HG03135 (cell line): ENCODE measurements around the gene RCHY1.
"Not testable (repeated sequence)": the region's sequence is repeated elsewhere in the genome, so short reads cannot be mapped to it uniquely, and the experiment has no call there.

ENCODE experiments used
- ATAC-seq: cut with Tn5 transposase; IDR thresholded peaks from one replicate; pipeline ENCODE4 v1.9.1; 2021; ENCODE audit warnings: mild to moderate bottlenecking, moderate library complexity; ENCODE audit not compliant: unreplicated experiment

RCHY1 gene

DNA sequence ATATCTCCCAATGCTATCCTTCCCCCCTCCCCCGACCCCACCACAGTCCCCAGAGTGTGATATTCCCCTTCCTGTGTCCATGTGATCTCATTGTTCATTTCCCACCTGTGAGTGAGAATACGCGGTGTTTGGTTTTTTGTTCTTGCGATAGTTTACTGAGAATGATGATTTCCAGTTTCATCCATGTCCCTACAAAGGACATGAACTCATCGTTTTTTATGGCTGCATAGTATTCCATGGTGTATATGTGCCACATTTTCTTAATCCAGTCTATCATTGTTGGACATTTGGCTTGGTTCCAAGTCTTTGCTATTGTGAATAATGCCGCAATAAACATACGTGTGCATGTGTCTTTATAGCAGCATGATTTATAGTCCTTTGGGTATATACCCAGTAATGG, 5.2 kb upstream of the RCHY1 start:
- not testable (repeated sequence) for ATAC-seq

DNA sequence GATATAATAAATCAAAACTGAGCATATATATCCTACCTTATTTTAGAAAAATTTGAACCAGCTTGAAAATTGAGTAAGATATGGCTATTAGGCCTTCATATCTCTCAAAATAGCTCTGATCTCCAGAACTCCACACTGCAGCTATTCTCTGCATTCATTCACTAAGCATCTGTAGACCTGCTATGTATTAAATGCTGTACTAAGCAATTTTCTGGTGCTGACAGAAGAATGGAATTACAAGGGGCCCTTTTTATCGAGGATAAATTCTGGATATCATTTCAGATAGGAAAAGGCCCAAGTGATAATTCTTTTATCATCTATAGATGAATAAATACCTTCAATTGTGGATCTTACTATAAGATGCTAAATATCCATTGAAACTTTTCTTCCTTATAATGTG, 1.9 kb upstream of the RCHY1 start:
- no peak for ATAC-seq

DNA sequence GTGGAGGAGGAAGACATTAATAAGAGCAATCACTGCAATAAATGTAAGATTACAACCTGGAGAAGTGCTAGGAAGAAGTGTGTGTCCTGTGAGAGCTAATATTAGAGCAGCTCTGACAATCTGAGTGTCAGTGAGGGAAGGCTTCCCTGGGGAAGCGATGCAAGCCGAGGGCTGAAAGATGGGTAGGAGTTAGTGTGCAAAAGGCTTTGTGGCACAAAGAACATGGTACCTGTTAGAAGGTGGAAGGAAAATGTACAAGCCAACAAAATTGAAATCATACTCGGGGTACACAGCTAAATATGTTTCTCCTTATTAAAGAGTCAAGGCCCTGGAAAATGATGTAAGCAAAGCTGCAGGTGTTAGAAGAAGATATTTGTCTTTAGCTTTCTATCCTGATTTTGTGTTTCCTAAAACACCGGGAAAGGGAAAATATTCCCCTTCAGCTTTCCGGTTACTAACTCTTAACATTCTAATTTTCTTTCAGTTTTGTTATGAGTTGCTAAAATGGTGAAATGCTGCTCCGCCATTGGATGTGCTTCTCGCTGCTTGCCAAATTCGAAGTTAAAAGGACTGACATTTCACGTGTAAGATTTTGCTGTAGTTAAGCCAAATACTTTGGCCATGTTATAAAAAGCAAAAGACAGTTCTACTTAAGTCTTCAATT, 878 bp upstream of the RCHY1 start:
- ATAC-seq = peak; percentile 3

DNA sequence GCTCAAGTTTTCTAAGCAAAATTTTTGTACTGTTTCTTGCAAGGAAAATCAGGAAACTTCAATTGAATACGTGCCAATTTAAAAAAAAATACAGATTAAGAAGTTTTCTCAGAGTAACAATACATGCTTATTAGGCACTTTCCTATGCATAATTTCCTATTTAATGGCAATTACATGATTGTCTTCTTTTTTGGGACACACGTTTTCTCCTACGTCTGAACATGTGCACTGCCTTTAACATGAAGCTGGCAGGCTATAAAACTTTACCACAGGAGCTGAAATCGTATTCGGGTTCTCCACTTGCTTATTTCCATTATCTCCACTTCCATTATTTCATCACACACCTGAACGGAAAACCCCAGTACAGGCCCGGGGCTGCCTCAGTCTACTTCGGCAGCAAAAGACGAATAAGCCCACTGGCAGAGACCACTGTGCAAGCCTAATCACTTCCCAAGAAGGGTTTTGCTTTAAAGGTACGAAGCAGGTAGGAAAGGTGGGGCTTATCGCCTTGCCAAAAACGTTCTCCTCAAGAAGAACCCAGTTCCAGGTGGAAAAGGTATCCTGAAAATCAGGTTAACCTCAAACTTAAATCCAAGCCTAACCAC, 575 bp downstream of the RCHY1 start:
- peak; percentile 1 for ATAC-seq

DNA sequence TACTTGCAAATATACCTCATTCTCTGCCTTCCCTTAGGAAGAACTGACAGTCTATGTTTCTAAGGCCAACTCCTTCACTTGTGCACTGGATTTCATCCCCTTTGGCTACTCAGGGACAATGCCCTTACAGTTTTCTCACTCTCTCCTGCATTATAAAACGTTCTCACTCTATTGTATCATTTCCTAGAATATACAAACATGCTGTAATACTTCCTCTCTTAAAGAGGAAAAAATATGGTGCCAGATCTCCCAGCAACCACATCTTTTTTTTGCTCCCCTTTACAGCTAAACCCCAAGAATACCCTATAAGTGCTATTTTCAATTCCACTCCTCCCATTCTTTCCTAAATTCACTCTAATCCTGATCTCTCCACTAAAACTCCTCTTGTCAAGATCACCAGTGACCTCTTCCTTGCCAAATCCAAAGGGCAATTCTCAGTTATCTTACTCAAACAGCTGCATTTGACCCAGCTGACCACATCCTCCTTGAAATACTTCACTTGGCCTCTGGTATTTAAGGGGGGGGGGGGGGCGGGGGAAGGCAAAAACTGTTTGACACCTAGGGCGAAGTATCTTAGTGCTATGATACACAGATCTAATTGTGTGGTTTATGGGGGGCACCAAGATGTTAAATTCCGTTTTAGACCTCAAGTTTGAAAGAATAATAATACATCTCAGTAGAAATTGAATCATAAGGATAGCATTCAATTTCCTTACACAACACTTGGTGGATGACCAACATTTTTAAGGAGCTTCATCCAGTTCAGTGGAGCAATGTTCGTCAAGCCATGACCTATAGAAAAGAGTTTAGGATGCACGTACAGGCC, 1.6 kb downstream of the RCHY1 start:
- ATAC-seq = no peak

DNA sequence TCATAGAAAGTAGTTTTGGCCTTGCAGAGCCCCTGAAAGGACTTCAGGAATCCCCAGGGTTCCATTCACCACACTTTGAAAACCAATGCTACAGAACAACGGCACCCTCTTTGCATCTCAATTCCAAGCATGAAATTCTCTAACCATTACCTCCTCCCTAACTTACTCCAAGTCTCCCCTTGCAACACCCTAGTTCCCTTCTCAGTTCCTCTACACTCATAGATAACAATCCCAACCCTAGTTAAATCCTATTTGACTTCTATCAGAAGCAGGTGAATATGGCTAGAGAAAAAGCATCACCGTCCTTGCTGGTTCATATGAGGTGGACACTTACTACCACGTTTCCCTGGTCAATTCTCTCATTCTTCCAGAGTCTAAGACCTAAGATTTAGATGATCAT, 2.4 kb downstream of the RCHY1 start:
- ATAC-seq = no peak

DNA sequence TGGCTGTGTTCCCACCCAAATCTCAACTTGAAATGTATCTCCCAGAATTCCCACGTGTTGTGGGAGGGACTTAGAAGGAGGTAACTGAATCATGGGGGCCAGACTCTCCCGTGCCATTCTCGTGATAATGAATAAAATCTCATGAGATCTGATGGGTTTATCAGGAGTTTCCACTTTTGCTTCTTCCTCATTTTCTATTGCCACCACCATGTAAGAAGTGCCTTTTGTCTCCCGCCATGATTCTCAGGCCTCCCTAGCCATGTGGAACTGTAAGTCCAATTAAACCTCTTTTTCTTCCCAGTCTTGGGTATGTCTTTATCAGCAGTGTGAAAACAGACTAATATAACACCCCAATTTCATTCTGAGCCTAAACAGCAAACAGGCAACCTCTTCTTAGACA, 4.6 kb downstream of the RCHY1 start:
- ATAC-seq = not testable (repeated sequence)

DNA sequence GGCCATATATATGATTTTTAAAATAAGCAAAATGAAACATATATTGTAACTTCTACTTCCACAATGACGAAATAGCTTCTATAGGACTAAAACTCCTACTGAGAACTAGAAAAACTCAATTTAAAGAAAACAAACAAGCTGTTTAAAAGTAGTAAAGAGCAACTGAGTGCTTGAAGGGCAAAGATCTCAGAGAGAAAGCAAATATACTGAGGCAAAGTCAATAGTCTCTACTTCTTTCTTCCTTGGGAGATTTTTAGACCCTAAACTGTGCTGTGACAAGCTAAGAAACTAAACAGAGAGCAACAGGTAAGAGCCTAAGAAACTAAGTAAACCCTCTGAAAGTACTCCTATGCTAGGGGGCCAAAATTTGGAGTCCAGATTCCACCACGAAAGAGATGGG, 8.6 kb downstream of the RCHY1 start:
- no peak for ATAC-seq

DNA sequence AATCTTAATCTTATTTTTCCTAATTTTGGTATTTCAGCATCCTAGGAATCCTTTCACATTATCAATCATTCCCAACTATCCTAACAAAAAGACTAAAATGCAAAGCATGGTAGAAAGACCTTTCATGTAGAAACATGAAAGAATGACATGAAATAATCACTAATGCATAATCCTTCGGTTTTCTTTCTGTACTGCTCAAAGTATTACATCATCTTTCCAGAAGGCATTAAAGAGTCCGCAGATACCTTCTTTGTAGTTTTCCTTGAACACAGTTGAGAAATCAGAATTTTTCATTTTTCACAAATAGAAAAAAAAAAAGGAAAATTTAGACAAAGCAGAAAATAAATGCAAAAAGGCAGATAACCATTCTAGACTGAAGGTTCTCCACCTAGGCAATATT, 11.5 kb downstream of the RCHY1 start:
- no peak for ATAC-seq

DNA sequence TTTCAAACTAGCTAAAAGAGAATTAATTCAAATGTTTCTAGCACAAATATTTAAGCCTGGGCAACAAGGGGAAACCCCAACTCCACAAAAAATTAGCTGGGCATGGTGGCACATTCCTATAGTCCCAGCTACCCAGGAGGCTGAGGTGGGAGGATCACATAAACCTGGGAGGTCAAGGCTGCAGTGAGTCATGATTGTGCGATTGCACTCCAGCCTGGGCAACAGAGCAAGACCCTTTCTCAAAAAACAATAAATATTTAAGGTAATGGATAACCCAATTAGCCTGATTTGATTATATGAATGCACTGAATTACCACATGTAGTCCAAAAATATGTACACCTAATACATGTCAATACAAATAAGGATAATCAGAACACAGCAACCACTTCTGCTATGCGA, 14.3 kb downstream of the RCHY1 start:
- ATAC-seq = no peak

DNA sequence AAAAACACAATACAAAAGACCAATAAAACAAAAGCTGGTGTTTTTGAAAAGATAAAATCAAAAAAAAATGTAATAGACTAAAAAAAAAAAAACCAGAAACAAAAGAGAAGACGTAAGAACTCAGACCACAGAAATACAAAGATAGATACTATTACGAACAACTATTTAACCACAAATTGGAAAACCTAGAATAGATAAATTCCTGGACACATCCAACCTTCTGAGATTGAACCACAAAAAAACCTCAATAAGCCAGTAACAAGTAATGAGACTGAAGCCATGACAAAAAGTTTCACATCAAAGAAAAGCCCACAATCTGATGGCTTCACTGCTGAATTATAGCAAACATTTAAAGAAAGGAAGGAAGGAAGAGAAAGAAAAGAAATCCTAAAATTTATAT, 16.2 kb downstream of the RCHY1 start:
- no peak for ATAC-seq

DNA sequence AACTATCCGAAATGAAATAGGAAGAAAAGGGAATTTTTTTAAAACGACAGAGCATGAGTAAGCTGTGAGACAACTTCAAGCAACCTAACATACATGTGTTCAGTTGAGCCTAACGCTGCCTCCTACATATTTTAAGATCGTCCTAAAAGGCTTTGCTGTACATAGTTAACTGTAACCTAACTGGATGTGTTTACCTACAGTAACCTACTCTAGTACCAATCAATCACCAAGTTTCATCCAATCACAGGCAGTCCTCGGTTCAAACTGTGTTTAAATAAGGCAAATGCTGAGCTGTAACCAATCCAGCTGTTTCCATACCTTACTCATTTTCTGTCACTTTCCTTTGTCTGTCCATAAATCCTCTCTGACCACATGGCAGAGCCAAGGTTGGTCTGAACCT, 17.1 kb downstream of the RCHY1 start:
- ATAC-seq = no peak

DNA sequence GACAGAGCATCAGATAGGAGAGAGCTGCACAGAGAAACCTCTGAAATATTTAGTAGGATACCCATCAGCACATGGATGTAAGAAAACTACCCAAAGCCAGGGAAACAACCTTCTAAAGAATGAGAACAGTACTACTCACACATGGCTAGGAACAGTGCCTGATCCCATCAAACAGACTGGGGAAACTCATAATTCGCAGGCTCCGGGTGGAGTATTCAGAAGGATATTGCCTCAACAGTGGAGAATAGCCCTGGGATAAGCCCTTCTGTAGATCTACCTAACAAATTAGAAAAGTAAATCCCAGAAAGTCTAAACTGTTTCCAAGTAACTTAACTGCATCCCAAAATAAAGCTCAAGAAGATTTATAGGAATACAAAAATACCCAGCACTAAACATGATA, 17.8 kb downstream of the RCHY1 start:
- ATAC-seq = no peak

DNA sequence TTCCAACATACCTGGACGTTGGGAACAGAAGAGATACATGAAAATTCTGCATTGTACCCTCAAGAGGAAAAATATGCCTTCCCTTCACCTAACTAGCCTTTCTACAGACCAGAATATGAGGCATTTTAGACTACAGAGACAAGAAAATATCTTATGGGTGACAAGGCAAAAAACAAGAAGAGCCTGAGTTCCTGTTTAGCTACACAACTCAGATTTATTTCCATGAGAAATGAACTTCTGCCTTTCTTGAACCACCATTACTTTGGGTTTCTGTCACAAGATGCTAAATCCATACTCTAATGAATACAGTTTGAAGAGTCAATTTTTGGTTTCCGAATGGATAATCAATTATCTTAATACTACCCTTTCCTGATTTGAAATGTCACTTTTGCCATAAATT, 18.7 kb downstream of the RCHY1 start:
- no peak for ATAC-seq

DNA sequence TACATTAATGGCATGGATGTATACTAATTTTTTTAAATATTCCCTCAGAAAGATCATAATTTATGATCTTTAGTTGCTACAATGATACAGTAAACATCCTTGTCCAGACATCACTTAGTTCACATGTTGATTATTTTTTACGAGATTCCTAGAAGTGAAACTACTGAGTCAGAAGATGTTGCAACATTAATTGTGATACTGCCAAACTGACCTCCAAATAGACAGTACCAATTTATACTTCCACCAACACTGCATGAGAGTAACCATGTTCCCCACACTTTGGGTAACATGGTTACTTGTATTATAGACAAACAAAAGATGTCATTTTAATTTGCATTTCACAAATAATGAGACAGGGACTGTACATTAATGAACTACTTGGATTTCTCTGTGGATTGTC, 19.6 kb downstream of the RCHY1 start:
- ATAC-seq = no peak

DNA sequence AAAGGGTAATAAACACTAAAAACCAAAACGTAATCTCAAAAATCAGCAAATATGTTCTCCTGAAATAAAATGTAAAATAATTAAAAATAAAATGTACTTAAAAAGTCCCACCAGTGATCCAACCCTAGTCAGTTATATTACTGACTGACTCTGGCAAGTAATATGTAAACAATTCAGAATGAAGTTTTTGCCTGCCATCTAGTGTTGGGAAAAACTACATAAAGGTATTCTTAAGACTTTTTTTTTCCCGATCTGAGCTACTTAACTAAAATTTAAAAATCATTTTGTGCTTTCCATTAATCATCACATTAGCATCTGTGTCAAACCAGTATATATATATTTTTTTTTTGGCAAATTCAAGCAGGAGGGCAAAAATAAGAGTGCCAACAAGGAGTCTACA, 24.0 kb downstream of the RCHY1 start:
- no peak for ATAC-seq

DNA sequence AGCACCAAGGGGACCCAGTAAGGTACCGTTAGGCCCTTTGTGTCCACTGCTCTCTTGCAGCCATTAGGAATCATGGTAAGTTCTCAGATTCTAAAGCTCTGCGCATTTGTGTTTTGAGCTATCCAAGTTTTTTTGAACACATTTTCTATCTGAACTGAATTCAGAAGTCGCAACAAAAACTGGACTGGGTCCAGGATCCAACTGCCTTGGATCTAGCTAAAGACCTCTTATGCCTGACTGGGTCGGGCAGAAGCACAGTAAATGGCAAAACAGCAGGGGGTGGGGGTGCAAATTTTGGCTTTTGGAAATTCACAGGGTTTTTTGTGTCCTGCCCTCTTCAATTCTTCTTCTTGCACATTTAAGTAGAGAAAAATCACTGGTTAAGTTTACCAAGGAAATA, 30.0 kb downstream of the RCHY1 start:
- ATAC-seq = no peak

DNA sequence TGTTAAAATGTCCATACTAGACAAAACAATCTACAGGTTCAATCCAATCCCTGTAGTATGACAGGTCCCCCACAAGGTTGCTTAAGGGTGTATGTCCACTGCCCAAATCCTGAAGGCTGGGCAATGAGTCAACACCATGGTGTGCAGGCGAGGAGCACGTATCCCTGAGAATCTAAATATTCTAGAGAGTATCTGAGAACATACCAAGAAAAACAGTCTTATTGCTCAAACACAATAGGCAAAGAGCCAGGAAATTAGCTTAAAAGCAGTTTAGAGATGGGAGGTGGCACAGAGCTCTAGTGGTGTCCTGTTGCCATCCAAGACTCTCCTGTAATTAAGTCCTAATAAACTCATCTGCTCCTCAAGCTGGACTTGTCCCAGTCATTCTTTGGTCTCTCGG, 37.0 kb downstream of the RCHY1 start:
- ATAC-seq = no peak

DNA sequence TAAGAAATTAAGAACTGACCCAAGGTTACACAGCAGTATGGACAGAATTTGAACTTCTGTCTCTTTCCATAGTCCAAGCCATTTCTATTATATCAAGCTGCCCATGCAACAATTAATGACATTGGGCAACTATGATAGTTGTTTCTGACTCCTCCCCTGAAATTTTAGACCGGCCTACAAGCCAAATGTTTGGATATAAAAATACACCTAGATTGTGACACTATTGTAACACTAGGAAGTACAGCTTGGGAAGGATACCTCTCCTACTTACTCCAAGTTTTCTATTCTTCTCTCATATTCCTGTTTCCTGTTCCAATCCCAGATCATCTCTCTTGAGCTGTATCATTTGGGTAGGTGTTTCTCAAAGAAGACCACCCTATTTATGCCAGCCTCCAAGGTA, 43.5 kb downstream of the RCHY1 start:
- no peak for ATAC-seq

DNA sequence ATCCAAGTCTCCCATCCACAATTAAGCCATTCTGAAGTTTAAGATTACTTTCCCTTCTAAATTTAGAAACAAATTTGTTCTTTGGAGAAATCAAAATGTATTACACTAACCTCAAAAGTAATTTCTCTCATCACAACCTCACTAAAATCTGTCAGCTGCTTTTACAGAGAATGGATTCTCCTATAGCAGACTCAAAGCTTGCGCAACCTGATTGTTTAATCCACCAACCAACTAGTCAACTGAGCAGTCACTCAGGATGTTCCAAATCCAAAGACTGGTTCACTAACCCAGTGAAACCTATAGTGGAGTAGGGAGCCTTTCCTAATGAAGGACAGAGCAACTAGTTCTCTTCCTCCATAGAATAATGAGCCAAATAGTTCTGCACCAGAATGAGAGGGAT, 44.3 kb downstream of the RCHY1 start:
- ATAC-seq = no peak

DNA sequence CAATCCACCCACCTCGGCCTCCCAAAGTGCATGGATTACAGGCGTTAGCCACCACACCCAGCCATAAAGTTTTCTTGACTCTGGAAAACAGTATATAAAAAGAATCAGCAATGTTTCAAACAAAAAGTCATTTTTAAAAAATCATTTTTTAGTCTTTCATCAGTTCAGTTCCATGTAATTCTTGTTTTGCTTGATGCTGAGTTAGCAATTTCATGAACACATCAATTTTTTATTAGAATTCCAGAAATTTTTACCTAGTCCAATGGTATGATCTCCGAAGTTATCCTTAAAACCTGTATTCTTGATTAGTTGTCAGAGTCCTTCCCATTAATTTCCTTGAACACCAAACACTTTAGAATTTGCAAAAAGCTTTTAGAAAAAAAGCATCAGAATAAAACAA, 56.8 kb downstream of the RCHY1 start:
- no peak for ATAC-seq

DNA sequence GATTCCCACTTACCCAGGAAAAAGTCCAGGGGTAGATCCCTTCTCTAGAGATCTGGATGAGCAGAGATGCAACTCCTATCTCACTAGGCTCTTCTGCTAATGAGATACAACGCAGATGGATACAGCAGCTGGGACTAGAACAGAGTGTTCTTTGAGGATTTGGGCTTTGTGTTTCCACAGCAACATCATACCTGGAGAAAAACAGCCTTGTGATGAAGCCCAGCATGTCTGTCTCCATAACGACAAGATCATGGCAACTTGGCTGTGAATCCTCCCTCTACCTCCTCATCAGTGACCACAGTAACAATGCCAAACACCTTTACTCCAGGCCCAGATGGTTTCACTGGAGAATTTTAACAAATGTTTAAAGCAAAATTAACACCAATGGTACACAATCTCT, 80.1 kb downstream of the RCHY1 start:
- no peak for ATAC-seq
